ENCODE data around the gene PEX14. TPM values are rescaled to one million over a fixed set of nuclear protein-coding genes. Genes with fewer than 3 reads are reported as not detected.

The PEX14 gene
- total RNA-seq, 5 donors from 2014 or later (not counting 1 experiment from before 2014, with no cell fraction given), result 22.3 to 24.5 (median 22.7) TPM

DNA sequence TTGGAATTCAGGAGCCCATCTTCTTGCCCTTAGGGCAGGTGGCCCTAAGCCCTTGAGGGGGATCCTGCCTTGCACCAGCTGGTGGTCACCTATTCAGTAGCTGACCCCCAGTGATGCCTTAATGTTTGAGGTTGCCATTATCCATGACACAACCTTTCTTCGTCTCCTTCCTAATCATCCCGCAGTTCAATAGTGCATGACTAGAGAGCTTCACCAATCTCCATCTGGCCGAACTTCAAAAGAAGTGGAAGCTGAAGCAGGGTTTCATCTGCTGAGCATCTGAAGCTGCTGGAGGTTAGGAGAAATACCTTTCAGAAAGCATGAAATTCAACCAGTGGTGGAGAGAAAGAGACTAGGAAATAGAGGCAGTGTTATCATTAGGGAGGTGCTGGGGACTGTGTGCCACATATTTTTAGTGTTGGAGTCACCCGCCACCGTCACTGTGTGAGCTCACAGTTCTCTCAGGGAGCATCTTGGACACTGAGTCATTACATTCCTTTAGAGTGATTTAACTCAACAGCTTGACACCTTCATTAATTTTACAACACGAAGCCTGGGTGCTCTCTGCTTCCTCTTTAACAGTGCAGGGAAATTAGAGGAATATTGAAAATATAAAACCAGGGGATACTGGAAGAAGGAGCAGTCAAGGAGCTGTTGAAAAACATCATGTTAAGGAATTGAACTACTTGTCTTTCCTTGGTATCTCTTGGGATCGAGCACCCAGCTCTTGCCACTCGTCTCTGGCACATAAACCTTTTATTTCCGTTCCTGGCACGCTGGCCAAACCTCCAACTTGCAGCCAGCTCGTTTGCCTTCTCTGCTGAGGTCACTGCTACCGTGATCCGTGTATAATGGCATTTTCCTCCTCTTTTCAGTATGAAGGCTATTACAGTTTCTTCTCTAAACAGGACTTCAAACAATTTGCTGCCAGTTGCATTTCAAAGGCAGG is 53.6 kb downstream of the PEX14 start:
- ATAC-seq (replicated peaks in 1 of 4) (no peak), DNase-seq (no peak)
- Histone ChIP-seq H3K27me3 (replicated peaks in 1 of 2; ENCODE audit: control insufficient read depth in 2 of 2, extremely low read depth in 1 of 2, insufficient read depth in 2 of 2, low read length in 1 of 2) (no peaks in the 10 kb centered on the region), H3K27ac (ENCODE audit: low read length) (no peak overlapping the region), H3K36me3 (ENCODE audit: control insufficient read depth in 2 of 2, extremely low read depth in 1 of 2, insufficient read depth in 1 of 2, low read length in 1 of 2) (peaks cover 2 to 10% of the 10 kb centered on the region in 2 donors), H3K9me3 (no peaks in the 10 kb centered on the region), H3K4me1 (ENCODE audit: control insufficient read depth in 1 of 2, extremely low read depth in 1 of 2, insufficient read depth in 2 of 2, low read length in 2 of 2) (peaks cover 0 to 13% of the 10 kb centered on the region in 2 experiments), H3K4me3 (ENCODE audit: control insufficient read depth in 1 of 2, extremely low read depth in 1 of 2, low read length in 1 of 2) (no peak overlapping the region)
- H3K4me3 Mint-ChIP-seq, result no peak overlapping the region
- H3K27ac Mint-ChIP-seq, result no peak overlapping the region
- H3K9me3 Mint-ChIP-seq, result no peaks in the 10 kb centered on the region
- POLR2A ChIA-PET, result interaction anchor here (0.5 to 0.7 kb wide), 3 partner anchors 26 to 251 kb away, joined by 3 to 4 read pairs (median 3); no protein-coding TSS in a partner anchor
- H3K36me3 Mint-ChIP-seq, result peaks cover 17% of the 10 kb centered on the region
- H3K4me1 Mint-ChIP-seq, result peaks cover 21 to 35% (median 28%) of the 10 kb centered on the region in 3 donors
- CTCF ChIA-PET, result no interaction called here
- H3K27me3 Mint-ChIP-seq, result no peaks in the 10 kb centered on the region
- 95% methylated on average over 10 of the region's 13 CpGs for WGBS (ENCODE audit: insufficient coverage)

DNA sequence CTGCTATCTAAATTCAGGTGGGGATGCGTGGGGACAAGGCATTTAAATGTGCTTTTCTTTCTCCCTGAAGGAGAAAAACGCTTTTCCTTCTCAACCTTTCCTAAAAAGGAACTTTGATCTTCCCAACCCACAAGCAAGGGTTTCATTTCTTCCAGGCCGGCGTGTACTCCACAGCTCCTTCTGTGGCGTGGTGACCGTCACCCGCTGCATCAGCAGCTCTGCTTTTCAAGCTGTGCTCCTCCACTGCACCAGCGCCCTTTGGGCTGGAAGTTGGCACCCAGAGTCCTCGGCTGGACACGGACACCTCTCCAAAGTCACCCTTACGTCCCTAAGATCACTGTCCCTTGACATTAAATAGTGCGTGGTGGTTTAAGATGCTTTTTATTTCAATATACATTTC is 54.3 kb downstream of the PEX14 start:
- no peaks in the 10 kb centered on the region for H3K27me3 ChIP-seq (replicated peaks in 1 of 2; ENCODE audit: control insufficient read depth in 2 of 2, extremely low read depth in 1 of 2, insufficient read depth in 2 of 2, low read length in 1 of 2)
- no peaks in the 10 kb centered on the region for H3K9me3 ChIP-seq
- peaks cover 0 to 13% of the 10 kb centered on the region in 2 experiments for H3K4me1 ChIP-seq (ENCODE audit: control insufficient read depth in 1 of 2, extremely low read depth in 1 of 2, insufficient read depth in 2 of 2, low read length in 2 of 2)
- Mint-ChIP-seq H3K9me3 (no peaks in the 10 kb centered on the region), H3K4me1 (peaks cover 20 to 32% (median 30%) of the 10 kb centered on the region in 3 donors), H3K27me3 (no peaks in the 10 kb centered on the region), H3K4me3 (no peak overlapping the region), H3K36me3 (peaks cover 14% of the 10 kb centered on the region), H3K27ac (no peak overlapping the region)
- H3K4me3 ChIP-seq (ENCODE audit: control insufficient read depth in 1 of 2, extremely low read depth in 1 of 2, low read length in 1 of 2), result no peak overlapping the region
- ATAC-seq (replicated peaks in 1 of 4) (no peak), DNase-seq (no peak)
- ChIA-PET POLR2A (interaction anchor here in 1 of 2 donors (0.5 kb wide), 1 partner anchor 87 kb away, joined by 4 read pairs; no protein-coding TSS in a partner anchor), CTCF (no interaction called here)
- peaks cover 2 to 10% of the 10 kb centered on the region in 2 donors for H3K36me3 ChIP-seq (ENCODE audit: control insufficient read depth in 2 of 2, extremely low read depth in 1 of 2, insufficient read depth in 1 of 2, low read length in 1 of 2)
- WGBS (ENCODE audit: insufficient coverage), result 96% methylated on average over 5 of the region's 12 CpGs
- H3K27ac ChIP-seq (ENCODE audit: low read length), result no peak overlapping the region

DNA sequence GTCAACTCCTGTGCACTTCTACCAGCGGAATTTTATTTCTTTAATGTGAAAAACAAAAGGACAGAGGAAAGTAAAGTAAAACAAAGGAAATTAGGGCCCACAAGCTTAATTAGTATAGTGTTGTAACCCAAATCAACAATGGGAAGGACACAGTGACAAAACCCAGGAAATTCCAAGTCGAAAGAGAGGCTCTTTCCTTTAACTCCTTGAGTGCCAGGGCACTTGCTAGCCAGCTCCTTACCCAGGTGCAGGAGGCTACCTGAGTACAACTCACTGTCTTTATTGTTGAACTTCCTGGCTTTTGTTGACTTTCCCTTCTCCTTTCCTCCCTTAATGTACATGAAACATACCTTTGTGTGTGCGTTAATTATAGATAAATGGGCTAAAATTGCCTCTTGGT is 55.0 kb downstream of the PEX14 start:
- CTCF ChIA-PET, result no interaction called here
- Mint-ChIP-seq H3K4me3 (no peak overlapping the region), H3K27me3 (no peaks in the 10 kb centered on the region), H3K36me3 (peaks cover 11% of the 10 kb centered on the region), H3K9me3 (no peaks in the 10 kb centered on the region), H3K4me1 (peaks cover 20 to 34% (median 33%) of the 10 kb centered on the region in 3 donors), H3K27ac (no peak overlapping the region)
- Histone ChIP-seq H3K4me3 (ENCODE audit: control insufficient read depth in 1 of 2, extremely low read depth in 1 of 2, low read length in 1 of 2) (no peak overlapping the region), H3K27me3 (replicated peaks in 1 of 2; ENCODE audit: control insufficient read depth in 2 of 2, extremely low read depth in 1 of 2, insufficient read depth in 2 of 2, low read length in 1 of 2) (no peaks in the 10 kb centered on the region), H3K4me1 (ENCODE audit: control insufficient read depth in 1 of 2, extremely low read depth in 1 of 2, insufficient read depth in 2 of 2, low read length in 2 of 2) (peaks cover 0 to 8% of the 10 kb centered on the region in 2 experiments), H3K27ac (ENCODE audit: low read length) (no peak overlapping the region), H3K9me3 (no peaks in the 10 kb centered on the region), H3K36me3 (ENCODE audit: control insufficient read depth in 2 of 2, extremely low read depth in 1 of 2, insufficient read depth in 1 of 2, low read length in 1 of 2) (peaks cover 2 to 9% of the 10 kb centered on the region in 2 donors)
- POLR2A ChIA-PET, result no interaction called here
- no peak for ATAC-seq (replicated peaks in 1 of 4)
- 60% methylated on average over 1 of the region's 3 CpGs for WGBS (ENCODE audit: insufficient coverage)
- DNase-seq, result no peak

DNA sequence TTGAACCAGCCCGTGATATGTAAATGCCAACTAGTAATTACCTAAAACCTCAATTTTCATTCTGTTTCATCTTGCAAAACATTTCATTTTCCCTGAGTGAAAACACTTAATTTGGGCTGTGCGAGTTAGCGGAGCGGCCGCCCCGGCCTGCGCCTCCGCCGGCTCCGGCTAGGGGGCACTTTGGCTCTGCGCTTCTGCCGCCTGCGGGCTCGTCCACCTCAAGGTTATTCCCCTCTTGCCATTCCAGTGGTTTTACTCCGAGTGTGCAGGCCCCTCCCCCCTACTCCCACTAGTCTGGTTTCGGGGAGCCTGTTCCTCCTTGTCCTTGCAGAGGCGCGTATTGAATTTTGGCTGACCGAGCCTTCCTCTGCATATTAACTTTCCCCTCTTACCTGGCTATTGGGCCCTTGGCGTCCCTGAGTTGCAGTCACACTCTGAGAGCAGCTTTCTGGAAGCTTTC is 55.6 kb downstream of the PEX14 start:
- peaks cover 0 to 6% of the 10 kb centered on the region in 2 experiments for H3K4me1 ChIP-seq (ENCODE audit: control insufficient read depth in 1 of 2, extremely low read depth in 1 of 2, insufficient read depth in 2 of 2, low read length in 2 of 2)
- Mint-ChIP-seq H3K4me3 (no peak overlapping the region), H3K4me1 (peaks cover 15 to 31% (median 27%) of the 10 kb centered on the region in 3 donors), H3K9me3 (no peaks in the 10 kb centered on the region), H3K36me3 (peaks cover 11% of the 10 kb centered on the region), H3K27me3 (no peaks in the 10 kb centered on the region), H3K27ac (no peak overlapping the region)
- peaks cover 2 to 9% of the 10 kb centered on the region in 2 donors for H3K36me3 ChIP-seq (ENCODE audit: control insufficient read depth in 2 of 2, extremely low read depth in 1 of 2, insufficient read depth in 1 of 2, low read length in 1 of 2)
- no peak overlapping the region for H3K4me3 ChIP-seq (ENCODE audit: control insufficient read depth in 1 of 2, extremely low read depth in 1 of 2, low read length in 1 of 2)
- no peak for DNase-seq
- H3K27me3 ChIP-seq (replicated peaks in 1 of 2; ENCODE audit: control insufficient read depth in 2 of 2, extremely low read depth in 1 of 2, insufficient read depth in 2 of 2, low read length in 1 of 2), result no peaks in the 10 kb centered on the region
- ChIA-PET POLR2A (no interaction called here), CTCF (no interaction called here)
- ATAC-seq (replicated peaks in 1 of 4), result no peak
- 84% methylated on average over 19 of the region's 20 CpGs for WGBS (ENCODE audit: insufficient coverage)
- H3K9me3 ChIP-seq, result no peaks in the 10 kb centered on the region
- no peak overlapping the region for H3K27ac ChIP-seq (ENCODE audit: low read length)

DNA sequence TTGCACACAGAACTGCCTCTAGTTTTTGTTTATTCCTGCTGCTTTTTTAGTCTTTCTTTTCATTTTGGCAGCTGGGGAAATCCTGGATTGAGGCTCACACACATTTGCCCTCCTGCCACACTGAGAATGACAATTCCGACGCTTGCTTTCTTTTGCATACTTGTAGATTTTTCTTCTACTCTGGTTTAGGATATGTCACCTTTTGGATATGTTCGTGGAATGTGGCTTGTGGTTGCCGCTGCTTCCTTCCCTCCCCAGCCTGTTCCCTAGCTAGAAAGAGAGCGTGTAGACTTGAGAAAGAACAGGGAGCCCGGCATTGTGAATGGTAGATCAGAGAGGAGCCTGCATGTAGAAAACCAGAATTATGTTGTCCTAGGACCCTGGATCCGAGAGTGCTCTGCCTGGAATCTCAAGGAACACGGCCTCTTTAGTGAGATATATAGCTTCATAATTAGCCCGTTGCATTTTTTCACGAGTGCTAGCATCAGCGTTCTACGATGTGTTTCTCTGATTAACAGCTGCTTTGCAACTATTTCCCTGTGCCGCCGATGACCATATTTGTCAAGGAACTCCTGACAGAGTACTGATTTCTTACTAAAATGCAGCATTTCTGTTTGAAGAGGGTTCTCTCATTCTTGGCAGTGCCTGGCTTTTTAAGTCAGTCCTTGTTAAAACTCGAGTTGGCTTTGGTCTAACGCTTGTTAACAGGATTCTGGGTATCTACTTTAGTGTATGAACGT is 56.2 kb downstream of the PEX14 start:
- ChIA-PET CTCF (interaction anchor here in 1 of 2 donors (0.6 kb wide), 1 partner anchor 525 kb away, joined by 3 read pairs; no protein-coding TSS in a partner anchor), POLR2A (no interaction called here)
- WGBS (ENCODE audit: insufficient coverage), result 95% methylated on average over 10 of the region's 17 CpGs
- H3K36me3 Mint-ChIP-seq, result peaks cover 16% of the 10 kb centered on the region
- no peaks in the 10 kb centered on the region for H3K27me3 ChIP-seq (replicated peaks in 1 of 2; ENCODE audit: control insufficient read depth in 2 of 2, extremely low read depth in 1 of 2, insufficient read depth in 2 of 2, low read length in 1 of 2)
- peaks cover 2 to 9% of the 10 kb centered on the region in 2 donors for H3K36me3 ChIP-seq (ENCODE audit: control insufficient read depth in 2 of 2, extremely low read depth in 1 of 2, insufficient read depth in 1 of 2, low read length in 1 of 2)
- H3K9me3 ChIP-seq, result no peaks in the 10 kb centered on the region
- ATAC-seq (replicated peaks in 1 of 4) (no peak), DNase-seq (no peak)
- H3K9me3 Mint-ChIP-seq, result no peaks in the 10 kb centered on the region
- no peak overlapping the region for H3K27ac ChIP-seq (ENCODE audit: low read length)
- H3K4me3 ChIP-seq (ENCODE audit: control insufficient read depth in 1 of 2, extremely low read depth in 1 of 2, low read length in 1 of 2), result no peak overlapping the region
- H3K27me3 Mint-ChIP-seq, result no peaks in the 10 kb centered on the region
- H3K27ac Mint-ChIP-seq, result no peak overlapping the region
- peaks cover 14 to 31% (median 27%) of the 10 kb centered on the region in 3 donors for H3K4me1 Mint-ChIP-seq
- no peak overlapping the region for H3K4me3 Mint-ChIP-seq
- no peaks in the 10 kb centered on the region for H3K4me1 ChIP-seq (ENCODE audit: control insufficient read depth in 1 of 2, extremely low read depth in 1 of 2, insufficient read depth in 2 of 2, low read length in 2 of 2)

DNA sequence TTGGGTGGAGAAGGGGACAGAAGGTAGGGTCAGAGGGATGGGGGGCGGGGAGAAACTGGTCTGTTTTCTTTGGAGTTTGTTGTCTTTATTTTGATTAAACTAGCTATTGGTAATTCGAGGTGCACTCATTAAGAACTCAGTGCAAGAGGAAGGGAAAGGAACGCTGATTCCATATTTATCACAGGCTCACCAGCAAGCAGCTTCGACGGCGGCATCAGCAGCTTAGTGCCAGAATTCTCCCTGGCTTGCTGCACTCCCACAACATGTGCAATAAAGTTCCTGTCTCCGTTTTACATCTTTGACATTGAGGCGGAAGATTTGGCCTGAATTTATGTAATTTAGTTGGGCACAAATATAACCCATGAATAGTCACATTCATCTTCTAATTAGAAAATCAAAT is 57.6 kb downstream of the PEX14 start:
- Histone ChIP-seq H3K27me3 (replicated peaks in 1 of 2; ENCODE audit: control insufficient read depth in 2 of 2, extremely low read depth in 1 of 2, insufficient read depth in 2 of 2, low read length in 1 of 2) (no peaks in the 10 kb centered on the region), H3K36me3 (ENCODE audit: control insufficient read depth in 2 of 2, extremely low read depth in 1 of 2, insufficient read depth in 1 of 2, low read length in 1 of 2) (peaks cover 8 to 23% of the 10 kb centered on the region in 2 donors), H3K9me3 (no peaks in the 10 kb centered on the region), H3K4me1 (ENCODE audit: control insufficient read depth in 1 of 2, extremely low read depth in 1 of 2, insufficient read depth in 2 of 2, low read length in 2 of 2) (no peaks in the 10 kb centered on the region), H3K4me3 (ENCODE audit: control insufficient read depth in 1 of 2, extremely low read depth in 1 of 2, low read length in 1 of 2) (no peak overlapping the region), H3K27ac (ENCODE audit: low read length) (no peak overlapping the region)
- Mint-ChIP-seq H3K27ac (no peak overlapping the region), H3K36me3 (peaks cover 24% of the 10 kb centered on the region), H3K27me3 (no peaks in the 10 kb centered on the region), H3K4me3 (no peak overlapping the region), H3K9me3 (no peaks in the 10 kb centered on the region), H3K4me1 (peaks cover 14 to 31% (median 27%) of the 10 kb centered on the region in 3 donors)
- CTCF ChIA-PET, result no interaction called here
- DNase-seq (no peak), ATAC-seq (replicated peaks in 1 of 4) (no peak)
- WGBS (ENCODE audit: insufficient coverage), result 100% methylated on average over 1 of the region's 8 CpGs
- POLR2A ChIA-PET, result no interaction called here

All from T-cell (primary cell).